ENCODE data around the gene CCR5AS.

The CCR5AS gene

GRCh38 chr3:46351646-46352045 lies 55.2 kb downstream of the CCR5AS start:
- TF ChIP-seq POLR2A (IDR thresholded peaks at IDR 0.05) (no peak), POLR2AphosphoS5 (IDR thresholded peaks at IDR 0.05; ENCODE audit: insufficient read depth in 1 of 2, low read depth in 1 of 2) (no peak), CTCF (IDR thresholded peaks at IDR 0.05) (no peak)
- Histone ChIP-seq H3K4me1 (no peaks in the 10 kb centered on the region), H3K27me3 (no peaks in the 10 kb centered on the region), H3K27ac (no peak overlapping the region), H3K36me3 (no peaks in the 10 kb centered on the region), H3K4me3 (no peak overlapping the region), H3K9me3 (no peaks in the 10 kb centered on the region)
- intact Hi-C loops (cut with DNase I): no loop called here
- DNase-seq (ENCODE audit: extremely low spot score in 2 of 2): no peak

- Histone ChIP-seq H3K4me1 (no peaks in the 10 kb centered on the region), H3K4me3 (no peak overlapping the region), H3K9me3 (no peaks in the 10 kb centered on the region), H3K27ac (no peak overlapping the region), H3K27me3 (no peaks in the 10 kb centered on the region), H3K36me3 (no peaks in the 10 kb centered on the region)
- intact Hi-C loops (cut with DNase I): no loop called here
- DNase-seq (ENCODE audit: extremely low spot score in 2 of 2): no peak
- TF ChIP-seq CTCF (IDR thresholded peaks at IDR 0.05) (no peak), POLR2AphosphoS5 (IDR thresholded peaks at IDR 0.05; ENCODE audit: insufficient read depth in 1 of 2, low read depth in 1 of 2) (no peak), POLR2A (IDR thresholded peaks at IDR 0.05) (no peak)
Measured at GRCh38 chr3:46350262-46350565, 56.7 kb downstream of the CCR5AS start.

GRCh38 chr3:46349484-46350261 lies 57.2 kb downstream of the CCR5AS start:
- Histone ChIP-seq H3K36me3 (no peaks in the 10 kb centered on the region), H3K4me1 (no peaks in the 10 kb centered on the region), H3K9me3 (no peaks in the 10 kb centered on the region), H3K27ac (no peak overlapping the region), H3K27me3 (no peaks in the 10 kb centered on the region), H3K4me3 (no peak overlapping the region)
- TF ChIP-seq CTCF (IDR thresholded peaks at IDR 0.05): no peak
- no peak for TF ChIP-seq POLR2AphosphoS5 (IDR thresholded peaks at IDR 0.05; ENCODE audit: insufficient read depth in 1 of 2, low read depth in 1 of 2)
- no peak for TF ChIP-seq POLR2A (IDR thresholded peaks at IDR 0.05)
- DNase-seq (ENCODE audit: extremely low spot score in 2 of 2): no peak
- intact Hi-C loops (cut with DNase I): no loop called here

- H3K4me3 ChIP-seq: no peak overlapping the region
- H3K4me1 ChIP-seq: no peaks in the 10 kb centered on the region
- H3K27ac ChIP-seq: no peak overlapping the region
- no peaks in the 10 kb centered on the region for H3K36me3 ChIP-seq
- no peaks in the 10 kb centered on the region for H3K9me3 ChIP-seq
- no peaks in the 10 kb centered on the region for H3K27me3 ChIP-seq
- TF ChIP-seq POLR2AphosphoS5 (IDR thresholded peaks at IDR 0.05; ENCODE audit: insufficient read depth in 1 of 2, low read depth in 1 of 2): no peak
- TF ChIP-seq CTCF (IDR thresholded peaks at IDR 0.05): no peak
- TF ChIP-seq POLR2A (IDR thresholded peaks at IDR 0.05): no peak
- intact Hi-C loops (cut with DNase I): no loop called here
- DNase-seq (ENCODE audit: extremely low spot score in 2 of 2): no peak
Measured at GRCh38 chr3:46348823-46349482, 57.9 kb downstream of the CCR5AS start.

GRCh38 chr3:46344476-46344875 lies 62.4 kb downstream of the CCR5AS start:
- Histone ChIP-seq H3K4me3 (no peak overlapping the region), H3K27me3 (no peaks in the 10 kb centered on the region), H3K9me3 (no peaks in the 10 kb centered on the region), H3K4me1 (no peaks in the 10 kb centered on the region), H3K36me3 (no peaks in the 10 kb centered on the region), H3K27ac (no peak overlapping the region)
- intact Hi-C loops (cut with DNase I): no loop called here
- TF ChIP-seq CTCF (IDR thresholded peaks at IDR 0.05) (no peak), POLR2AphosphoS5 (IDR thresholded peaks at IDR 0.05; ENCODE audit: insufficient read depth in 1 of 2, low read depth in 1 of 2) (no peak), POLR2A (IDR thresholded peaks at IDR 0.05) (no peak)
- no peak for DNase-seq (ENCODE audit: extremely low spot score in 2 of 2)

All from vagina (tissue), 2 donors.